ENCODE measurements around the gene TRIM62.
A peak's percentile ranks its signal among the peaks of the same experiment; 100 is the strongest.
"Not testable (repeated sequence)": the region's sequence is repeated elsewhere in the genome, so short reads cannot be mapped to it uniquely, and the experiment has no call there.

The TRIM62 gene

DNA sequence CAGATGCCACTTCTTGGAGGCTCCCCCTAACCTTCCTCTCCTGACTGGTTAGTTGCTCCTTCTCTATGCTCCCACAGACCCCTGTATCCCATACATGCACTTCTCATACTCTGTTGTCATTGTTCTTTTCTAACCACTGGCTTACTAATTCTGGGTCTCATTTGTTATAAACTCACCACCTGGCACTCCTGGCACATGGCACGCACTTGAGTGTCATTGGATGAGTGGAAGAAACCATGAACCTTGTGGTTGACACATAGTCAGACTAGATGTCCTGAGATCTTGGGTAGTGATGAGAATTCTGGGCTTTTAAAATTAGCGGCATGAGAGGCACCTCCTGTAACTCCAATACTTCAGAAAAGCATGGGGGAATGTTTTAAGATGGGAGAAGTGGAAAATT lies 49.3 kb downstream of the TRIM62 start:
- no peak for DNase-seq

DNA sequence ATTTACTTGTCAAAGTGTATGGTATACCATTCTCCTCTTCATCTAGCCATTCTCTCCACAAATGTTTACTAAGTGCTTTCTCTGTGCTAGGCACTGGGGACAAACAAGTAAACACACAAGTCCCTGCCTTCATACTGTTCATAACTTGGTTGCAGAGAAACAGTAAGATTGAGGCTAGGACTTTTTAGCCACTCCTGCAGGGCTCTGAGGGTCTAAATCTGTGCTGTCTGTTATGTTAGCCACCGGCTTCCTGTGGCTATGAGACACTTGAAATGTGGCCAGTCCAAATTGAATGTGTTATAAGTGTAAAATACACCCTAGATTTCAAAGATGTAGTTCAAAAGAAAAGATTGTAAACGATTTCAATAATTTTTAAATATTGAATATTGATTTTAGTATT lies 50.7 kb downstream of the TRIM62 start:
- no peak for DNase-seq

DNA sequence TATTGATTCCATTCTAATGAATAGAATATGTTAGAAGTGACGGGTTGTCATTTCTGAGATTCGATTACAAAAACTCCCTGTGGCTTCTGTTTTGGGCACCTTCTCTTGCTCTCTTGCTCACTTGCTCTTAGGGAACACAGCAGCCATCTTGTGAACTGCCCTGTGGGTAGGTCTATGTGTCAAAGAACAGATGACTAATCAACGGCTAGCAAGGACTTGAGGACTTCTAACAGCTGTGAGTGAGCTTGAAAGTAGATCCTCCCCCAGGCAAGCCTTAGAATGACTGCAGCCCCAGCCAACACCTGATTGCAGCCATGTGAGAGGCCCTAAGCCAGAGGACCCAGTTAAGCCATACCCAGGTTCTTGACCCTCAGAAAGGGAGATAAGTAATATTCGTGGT lies 51.5 kb downstream of the TRIM62 start:
- peak; percentile 30 for DNase-seq

DNA sequence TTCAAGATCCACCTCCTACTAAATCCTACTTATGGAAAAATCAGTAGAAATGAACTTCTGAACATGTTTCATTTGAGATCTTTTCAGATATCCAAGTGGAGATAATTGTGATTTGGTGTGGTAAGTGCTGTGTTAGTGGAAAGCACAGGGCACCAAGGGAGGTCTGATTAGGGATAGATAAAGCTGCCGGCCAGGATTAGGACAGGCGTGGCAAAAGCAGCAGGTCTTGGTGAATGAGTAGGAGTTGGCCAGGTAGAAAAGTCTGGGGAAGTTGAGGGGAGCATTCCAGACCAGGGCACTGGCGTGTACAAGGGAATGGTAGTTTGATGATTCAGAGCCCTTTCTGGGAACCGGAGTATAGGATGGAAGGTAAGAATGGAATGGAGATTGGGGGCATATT lies 53.1 kb downstream of the TRIM62 start:
- no peak for DNase-seq

DNA sequence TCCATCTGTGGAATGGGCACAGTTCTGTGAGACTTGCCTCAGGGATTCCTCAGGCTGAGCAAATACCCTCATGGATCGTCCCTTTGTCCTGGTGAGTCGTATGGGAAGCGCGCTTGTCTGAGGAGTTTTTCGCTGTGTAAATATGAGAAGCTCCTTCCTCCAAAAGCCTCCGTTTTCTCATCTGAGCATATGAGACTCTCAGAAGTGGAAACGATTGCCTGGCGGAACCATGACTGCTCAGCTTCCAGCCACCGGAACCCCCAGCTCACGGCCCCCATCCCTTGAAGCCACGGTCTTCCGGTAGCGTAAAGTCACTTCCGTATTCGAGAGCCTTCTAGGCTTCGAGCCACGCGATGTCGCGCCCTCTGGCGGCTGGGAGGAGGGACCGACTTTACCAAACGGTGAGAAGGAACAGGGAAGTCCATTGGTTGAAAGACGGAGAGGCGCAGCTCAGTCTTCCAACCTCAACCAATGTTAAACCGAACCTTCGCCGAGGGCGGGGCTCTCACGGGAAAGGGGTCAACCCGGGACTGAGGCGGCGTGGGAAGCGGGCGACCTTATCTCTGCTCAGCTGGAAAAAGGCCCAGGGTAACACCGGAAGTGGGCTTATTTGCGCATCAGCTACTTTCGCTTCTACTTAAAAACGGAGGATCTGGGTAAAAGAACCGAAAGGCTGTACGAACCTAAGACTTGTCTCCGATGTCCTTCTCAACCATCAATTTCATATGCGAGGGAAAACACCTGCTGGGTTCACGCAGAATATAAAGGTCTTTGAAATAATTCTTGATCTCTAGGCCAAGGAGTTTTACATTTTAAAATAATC lies 54.6 kb downstream of the TRIM62 start:
- DNase-seq = peak; percentile 100

DNA sequence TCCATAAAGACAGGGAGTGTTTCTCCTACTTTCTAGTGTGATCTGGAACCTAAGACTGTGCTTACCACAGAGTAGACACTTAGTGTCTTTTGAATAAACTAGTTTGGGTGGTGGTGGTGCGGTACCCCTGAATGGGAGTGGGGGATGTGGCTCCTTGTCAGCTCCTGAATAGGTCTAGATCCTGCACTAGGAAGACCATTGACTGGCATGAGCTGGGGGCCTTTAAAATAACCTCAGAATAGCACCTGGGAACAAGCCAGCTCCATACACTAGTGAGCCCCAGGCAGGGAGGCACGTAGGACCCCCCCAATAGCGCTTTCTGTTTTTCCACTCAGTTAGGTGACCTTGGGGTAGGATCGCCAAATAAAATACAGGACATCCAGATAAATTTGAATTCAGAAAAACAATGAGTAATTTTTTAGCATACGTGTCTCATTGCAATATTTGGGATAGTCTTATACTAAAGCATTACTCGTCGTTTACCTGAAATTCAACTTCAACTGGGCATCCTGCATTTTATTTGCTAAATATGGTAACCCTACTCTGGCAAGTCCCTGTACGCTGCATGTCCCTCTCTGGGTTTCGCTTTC lies 55.3 kb downstream of the TRIM62 start:
- no peak for DNase-seq

DNA sequence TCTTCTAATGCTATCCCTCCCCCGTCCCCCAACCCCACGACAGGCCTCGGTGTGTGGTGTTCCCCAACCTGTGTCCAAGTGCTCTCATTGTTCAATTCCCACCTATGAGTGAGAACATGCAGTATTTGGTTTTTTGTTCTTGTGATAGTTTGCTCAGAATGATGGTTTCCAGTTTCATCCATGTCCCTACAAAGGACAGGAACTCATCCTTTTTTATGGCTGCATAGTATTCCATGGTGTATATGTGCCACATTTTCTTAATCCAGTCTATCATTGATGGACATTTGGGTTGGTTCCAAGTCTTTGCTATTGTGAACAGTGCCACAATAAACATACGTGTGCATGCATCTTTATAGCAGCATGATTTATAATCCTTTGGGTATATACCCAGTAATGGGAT lies 57.2 kb downstream of the TRIM62 start:
- not testable (repeated sequence) for DNase-seq

DNA sequence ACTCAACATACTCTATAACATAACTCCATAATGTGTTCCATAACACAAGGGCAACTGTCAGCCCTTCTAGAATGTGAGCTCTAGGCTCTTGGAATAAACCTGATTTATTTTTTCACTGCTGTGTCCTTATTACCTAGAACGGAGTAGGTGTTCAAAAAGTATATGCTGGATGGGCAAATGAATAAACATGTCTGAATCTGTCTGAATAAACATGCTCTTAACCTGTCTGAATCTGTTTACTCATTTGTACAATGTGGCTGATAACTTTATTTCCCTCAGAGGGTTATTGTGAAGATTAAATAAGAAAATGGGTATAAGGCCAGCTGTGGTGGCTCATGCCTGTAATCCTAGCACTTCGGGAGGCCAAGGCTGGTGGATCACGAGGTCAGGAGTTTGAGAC lies 58.6 kb downstream of the TRIM62 start:
- DNase-seq = no peak

DNA sequence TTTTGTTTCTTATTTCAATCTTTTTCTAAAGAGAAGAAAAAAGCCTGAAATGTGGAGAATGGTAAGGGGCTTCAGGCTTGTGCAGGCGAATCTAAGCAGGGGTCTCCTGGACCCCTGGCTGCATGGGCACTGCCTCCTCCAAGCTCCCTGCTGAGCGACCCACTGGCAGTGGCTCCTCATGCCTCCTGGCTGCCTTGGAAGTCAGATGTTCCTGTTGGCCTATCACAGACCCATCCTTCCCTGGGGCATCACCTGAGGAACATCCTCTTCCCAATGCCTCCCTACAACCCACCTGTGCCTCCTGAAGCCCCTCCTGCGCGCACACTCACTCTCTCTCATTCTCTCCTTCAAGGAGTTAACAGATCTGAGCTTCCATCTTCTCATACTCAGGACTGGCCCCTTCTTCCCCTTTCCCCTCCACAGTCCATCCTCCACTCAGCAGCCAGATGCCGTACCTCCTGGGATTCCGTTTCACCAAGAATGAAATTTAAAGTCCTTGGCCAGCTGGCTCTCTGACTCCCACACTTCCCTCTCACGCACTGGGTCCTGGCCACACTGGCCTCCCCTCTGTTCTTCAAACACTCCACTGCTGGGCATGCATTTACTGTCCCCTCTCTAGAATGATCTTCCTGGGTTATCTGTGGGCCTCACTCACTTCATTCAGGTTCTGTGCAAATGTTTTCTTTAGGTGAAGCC lies 59.2 kb downstream of the TRIM62 start:
- no peak for DNase-seq

DNA sequence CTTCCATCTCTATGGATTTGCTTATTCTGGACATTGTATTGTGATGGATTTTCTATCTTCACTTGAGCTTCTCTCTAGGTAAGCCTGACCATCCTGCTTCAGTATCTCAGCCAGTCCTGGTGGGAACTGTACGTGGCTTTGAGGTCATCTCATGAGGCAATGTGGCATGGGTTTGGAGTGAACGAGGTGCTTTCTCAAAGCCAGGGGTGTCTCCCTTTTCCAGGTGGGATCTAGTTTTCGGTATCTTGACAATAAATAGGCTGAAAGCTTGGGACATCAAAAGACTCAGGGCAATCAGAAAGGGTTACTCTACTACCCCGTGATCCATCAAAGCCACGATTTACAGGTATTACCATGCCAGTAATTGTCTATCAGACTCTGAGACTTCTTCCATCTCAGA lies 60.1 kb downstream of the TRIM62 start:
- no peak for DNase-seq

DNA sequence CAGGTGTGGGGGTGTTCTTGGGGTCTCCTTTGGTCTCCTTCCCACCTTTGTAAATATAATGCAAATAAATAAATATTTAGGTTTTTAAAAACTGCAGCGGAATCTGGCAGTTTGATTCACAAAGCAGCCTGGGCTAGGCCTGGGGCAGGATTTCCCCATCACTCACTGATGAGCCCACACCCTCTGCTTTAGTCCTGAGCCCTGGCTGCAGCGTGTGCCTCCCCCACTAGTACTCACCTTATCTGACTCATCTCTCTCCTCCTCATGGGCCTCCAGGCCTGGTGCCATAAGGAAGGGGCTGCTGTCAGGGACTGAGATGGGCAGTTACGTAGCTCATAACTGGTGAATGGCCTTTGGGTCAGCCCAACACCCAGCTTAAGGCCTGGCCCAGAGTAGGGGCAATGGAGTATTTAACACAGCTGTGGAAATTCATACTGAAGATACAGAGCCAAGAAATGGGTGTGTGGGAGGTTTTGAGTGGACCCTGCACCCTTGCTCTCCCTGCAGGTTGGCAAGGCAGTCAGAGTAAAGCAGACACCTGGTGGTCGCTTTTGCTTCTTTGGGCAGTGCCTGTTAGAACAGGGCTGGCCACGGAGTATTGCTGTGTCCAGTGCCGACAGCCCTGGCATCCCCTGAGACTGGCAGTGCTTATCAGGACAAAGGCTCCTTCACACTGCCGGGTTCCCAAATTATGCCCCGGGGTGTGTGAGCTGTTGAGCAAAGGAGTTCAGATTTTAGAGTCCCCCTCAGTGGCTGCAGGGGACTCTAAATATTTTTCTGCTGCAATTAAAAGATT lies 61.2 kb downstream of the TRIM62 start:
- DNase-seq = no peak

DNA sequence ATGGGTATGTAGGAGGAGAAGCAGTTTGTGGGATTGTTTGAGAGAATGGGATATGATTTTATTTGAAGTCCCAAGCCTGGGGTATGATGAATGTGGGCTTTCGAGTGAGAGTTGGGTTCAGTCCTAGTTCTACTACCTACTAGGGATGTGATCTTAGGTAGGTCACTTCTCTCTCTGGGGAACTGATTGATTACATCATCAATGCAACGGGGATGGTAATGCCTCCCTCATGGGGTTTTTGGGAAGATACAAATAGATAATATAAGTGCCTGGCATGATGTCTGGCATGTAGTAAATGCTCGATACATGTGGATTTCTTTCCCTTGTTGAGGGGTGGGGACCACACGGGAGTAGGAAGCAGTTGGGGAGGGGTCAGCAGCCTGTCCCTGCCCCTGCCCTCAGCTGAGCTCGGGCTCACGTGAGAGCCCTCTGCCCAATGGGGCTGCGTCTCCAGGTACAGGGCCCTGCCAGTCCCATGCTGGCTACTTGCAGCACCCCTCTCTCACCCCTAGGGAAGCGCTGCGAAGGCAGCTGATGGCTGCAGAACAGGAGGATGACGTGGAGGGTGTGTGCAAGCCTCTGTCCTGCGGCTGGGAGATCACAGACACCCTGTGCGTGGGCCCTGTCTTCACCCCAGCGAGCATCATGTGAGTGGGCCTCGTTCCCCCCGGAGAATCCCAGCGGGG lies 62.2 kb downstream of the TRIM62 start:
- no peak for DNase-seq

DNA sequence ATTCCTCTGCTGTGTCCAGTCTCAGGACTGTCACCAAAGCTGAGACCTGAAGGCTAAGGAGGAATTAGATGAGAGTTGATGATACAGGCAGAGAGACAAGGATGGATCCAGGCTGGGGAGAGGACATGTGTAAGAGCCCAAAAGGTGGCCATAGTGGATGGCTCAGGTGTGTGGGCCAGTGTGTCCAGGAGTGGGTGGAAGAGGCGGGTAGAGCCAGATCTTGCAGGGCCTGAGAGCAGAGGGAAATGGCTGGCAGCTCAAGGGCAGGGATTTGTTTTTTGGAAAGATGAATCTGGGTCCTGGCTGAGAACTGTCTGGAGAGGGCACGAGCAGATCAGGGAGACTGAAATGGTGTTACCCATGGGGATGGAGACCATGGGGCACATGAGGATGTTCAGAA lies 62.8 kb downstream of the TRIM62 start:
- DNase-seq = no peak

DNA sequence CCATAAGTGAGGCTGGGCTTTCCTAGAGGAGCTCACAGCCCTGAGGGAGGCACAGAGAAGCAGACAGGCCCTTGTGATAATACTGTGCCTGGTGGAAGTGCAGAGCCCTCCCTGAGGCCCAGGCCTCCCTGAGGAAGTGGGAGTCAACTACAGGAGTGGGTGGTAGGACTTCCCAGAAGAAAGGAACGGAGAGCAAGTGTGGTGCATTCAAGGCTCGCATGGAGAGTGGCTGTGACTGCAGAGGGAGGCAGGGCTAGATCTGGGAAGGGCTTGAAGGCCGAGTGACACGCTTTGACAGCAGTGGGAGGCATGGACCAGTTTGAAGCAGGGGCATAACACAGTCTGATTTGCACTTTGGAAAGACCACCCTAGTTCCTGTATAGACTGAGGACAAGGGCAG lies 63.6 kb downstream of the TRIM62 start:
- DNase-seq = no peak

DNA sequence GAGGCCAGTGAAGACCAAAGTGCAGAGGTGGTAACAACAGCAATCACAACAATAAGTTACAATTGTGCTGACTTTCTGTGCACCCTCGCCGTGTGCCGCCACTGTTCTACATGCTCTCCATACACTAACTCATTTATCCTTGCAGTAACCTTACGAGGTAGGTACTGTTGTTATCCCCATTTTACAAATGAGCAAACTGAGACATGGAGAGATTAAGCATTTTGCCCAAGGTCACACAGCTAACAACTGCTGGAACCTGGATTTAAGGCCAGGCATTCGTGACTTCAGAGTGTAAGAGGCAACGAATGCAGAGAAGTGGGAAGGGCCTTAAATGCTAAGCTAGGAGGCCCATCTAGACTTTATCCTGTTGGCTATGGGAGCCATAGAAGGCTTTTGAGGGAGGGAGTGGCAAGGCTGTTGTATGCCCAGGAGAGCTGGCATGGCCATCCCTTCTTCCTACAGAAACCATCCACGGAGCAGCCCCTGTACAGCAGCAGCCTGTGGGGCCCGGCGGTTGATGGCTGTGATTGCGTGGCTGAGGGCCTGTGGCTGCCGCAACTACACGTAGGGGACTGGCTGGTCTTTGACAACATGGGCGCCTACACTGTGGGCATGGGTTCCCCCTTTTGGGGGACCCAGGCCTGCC lies 64.3 kb downstream of the TRIM62 start:
- no peak for DNase-seq

DNA sequence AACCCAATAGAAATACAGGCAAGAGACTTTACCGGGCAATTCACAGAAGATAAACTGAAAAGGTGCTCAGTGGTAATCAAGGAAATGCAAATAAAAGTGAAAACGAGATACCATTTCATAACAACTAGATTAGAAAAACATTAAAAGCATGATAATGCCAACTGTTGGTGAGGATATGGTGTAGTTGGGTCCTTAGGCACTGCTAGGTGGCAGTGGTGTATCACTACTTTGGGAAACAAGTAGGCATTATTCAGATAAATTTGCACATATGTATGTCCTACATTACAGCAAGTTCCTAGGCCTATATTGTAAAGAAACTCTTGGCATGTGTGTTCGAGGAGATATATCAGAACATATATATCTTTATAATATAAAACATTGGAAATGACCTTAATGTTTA lies 69.9 kb downstream of the TRIM62 start:
- DNase-seq = peak; percentile 49

DNA sequence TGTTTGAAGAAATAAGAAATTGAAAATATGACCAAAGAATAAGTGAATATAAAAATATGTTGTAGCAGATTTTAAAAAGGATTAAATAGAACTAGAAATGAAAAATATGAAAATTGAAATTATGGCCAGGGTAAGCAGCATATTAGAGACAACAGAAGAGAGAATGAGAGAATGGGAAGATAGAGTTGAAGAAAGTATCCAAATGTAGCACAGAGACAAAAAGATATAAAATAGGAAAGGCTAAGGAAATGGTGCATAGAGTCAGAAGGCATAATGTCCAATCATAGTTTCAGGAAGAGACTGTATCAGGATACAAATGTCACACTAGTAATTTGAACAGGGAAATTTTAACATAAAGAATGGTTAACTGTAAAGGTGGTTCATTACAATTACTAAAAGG lies 71.4 kb downstream of the TRIM62 start:
- no peak for DNase-seq

DNA sequence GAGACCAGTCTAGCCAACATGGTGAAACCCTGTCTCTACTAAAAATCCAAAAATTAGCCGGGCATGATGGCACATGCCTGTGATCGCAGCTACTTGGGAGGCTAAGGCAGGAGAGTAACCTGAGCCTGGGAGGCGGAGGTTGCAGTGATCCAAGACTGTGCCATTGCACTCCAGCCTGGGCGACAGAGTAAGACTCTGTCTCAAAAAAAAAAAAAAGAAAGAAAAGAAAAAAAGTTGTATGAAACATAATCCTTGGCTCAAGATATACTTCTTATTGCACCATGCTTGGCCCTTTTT lies 81.8 kb downstream of the TRIM62 start:
- not testable (repeated sequence) for DNase-seq

DNA sequence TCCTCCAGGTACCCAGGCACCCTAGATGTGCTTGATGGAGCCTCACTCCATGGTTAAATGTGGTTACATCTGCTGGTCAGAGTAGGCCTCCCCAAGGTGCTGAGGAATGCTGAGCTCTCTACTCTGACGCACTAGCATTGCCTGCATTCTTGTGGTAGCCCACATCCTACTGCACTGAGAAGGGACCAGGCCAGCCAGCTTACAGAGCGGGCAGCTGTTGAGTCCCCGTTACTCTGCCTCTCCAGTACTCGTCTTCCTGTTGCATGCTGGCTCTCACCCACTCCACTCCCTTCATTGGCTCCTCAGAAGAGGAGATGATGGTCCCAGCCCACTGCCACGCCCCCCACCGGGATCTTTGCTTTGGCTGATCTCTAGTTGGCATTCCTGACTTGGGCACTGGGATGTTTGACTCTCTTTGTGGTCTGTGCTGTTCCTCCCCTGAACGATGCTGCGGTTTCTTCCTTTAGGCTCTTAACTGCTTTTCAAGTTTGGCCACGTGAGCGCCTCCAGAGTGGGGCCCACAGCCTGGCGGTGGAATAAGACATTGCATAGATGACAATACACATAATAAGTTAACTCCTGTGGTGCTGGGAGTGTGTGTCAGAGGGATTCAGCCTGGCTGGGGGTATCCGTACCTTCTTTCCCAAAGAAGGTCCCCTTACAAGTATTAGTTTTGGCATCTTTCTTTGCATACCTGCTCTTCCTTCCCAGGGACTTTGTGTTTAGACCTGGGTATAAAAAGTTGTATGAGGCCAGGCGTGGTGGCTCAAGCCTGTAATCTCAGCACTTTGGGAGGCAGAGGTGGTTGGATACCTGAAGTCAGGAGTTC lies 82.3 kb downstream of the TRIM62 start:
- DNase-seq = peak; percentile 76

DNA sequence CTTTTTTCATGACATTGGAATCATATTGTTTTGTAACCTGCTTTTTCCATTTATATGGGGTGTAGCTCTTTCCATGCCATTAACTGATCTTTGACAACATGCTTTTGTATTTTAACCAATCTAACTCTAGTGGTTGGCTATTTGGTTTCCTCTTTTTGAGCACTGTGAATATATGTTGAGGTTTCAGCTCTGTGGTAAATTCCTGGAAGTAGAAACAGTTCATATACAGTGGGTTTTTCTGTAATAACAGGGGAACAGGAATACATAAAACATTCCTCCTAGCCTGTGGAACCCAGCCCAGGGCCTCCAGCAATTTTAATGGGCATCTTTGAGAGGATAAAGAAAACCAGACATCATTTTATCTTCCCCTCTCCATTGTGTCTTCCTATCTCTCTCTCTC lies 83.5 kb downstream of the TRIM62 start:
- DNase-seq = peak; percentile 27

DNA sequence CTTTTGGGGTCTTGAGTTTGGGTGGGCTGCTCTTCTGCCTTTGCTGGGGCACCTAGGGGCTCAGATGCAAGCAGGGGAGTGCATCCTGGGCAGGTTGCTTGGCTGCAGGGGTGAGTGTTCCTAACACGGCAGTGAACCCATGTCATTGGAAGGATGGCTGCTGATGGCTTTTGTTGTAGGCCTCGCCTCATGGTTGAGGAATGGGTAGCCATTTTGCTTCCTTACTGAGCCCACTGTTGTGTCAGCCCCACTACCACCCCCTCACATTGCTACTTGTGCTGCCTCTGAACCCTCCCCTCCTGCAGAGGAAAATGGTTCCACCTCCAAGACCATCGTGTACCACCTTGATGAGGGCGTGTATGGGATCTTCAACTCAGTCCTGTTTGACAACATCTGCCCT lies 84.1 kb downstream of the TRIM62 start:
- no peak for DNase-seq
